H9 (cell line): ENCODE measurements around the gene SRGAP1. TPM values are rescaled to one million over a fixed set of nuclear protein-coding genes. Genes with fewer than 3 reads are reported as not detected.

Source experiments
- DNase-seq: peaks from one replicate; pipeline ENCODE4 v3.0.0-alpha.2; 2017
- H2AFZ ChIP-seq: one replicate; pipeline ENCODE4 v1.6.1; 2013; ENCODE audit warnings: mild to moderate bottlenecking, low read length, control low read depth, moderate library complexity
- H2AK5ac ChIP-seq: 2 replicates; pipeline ENCODE4 v1.6.1; 2013; ENCODE audit warnings: low read length, control low read depth, mixed read lengths; ENCODE audit not compliant: insufficient read length
- H2BK120ac ChIP-seq: one replicate; pipeline ENCODE4 v1.6.1; 2013; ENCODE audit warnings: low read depth, mild to moderate bottlenecking, low read length, control low read depth, inconsistent platforms; ENCODE audit not compliant: poor library complexity, severe bottlenecking
- H2BK12ac ChIP-seq: 2 replicates; pipeline ENCODE4 v1.6.1; 2013; ENCODE audit warnings: low read length, control low read depth, mixed read lengths, low read depth; ENCODE audit not compliant: insufficient read length
- H2BK15ac ChIP-seq: 2 replicates; pipeline ENCODE4 v1.6.1; 2013; ENCODE audit warnings: low read depth, low read length, control low read depth
- H2BK20ac ChIP-seq: one replicate; pipeline ENCODE4 v1.6.1; 2013; ENCODE audit warnings: low read depth, mild to moderate bottlenecking, low read length, control low read depth, inconsistent platforms; ENCODE audit not compliant: poor library complexity, severe bottlenecking
- H2BK5ac ChIP-seq: 2 replicates; pipeline ENCODE4 v1.6.1; 2013; ENCODE audit warnings: low read length, control low read depth, mixed read lengths; ENCODE audit not compliant: insufficient read length
- H3K14ac ChIP-seq: 2 replicates; pipeline ENCODE4 v1.6.1; 2013; ENCODE audit warnings: low read length, control low read depth; ENCODE audit not compliant: insufficient read depth
- H3K18ac ChIP-seq: 2 replicates; pipeline ENCODE4 v1.6.1; 2013; ENCODE audit warnings: low read depth, mild to moderate bottlenecking, mixed read lengths, low read length, control low read depth; ENCODE audit not compliant: insufficient read length
- H3K23ac ChIP-seq: 2 replicates; pipeline ENCODE4 v1.6.1; 2013; ENCODE audit warnings: low read length, control low read depth, mixed read lengths, low read depth; ENCODE audit not compliant: insufficient read length
- H3K23me2 ChIP-seq: 2 replicates; pipeline ENCODE4 v1.6.1; 2013; ENCODE audit warnings: low read depth, mild to moderate bottlenecking, mixed read lengths, low read length, control low read depth; ENCODE audit not compliant: insufficient read length, poor library complexity, severe bottlenecking
- H3K27ac ChIP-seq: 2 replicates; pipeline ENCODE4 v1.5.1; 2013; ENCODE audit warnings: low read length, control low read depth, mixed read lengths, low read depth; ENCODE audit not compliant: insufficient read length
- H3K27me3 ChIP-seq: 2 replicates; pipeline ENCODE4 v1.6.1; 2013; ENCODE audit warnings: low read length, control low read depth, inconsistent platforms; ENCODE audit not compliant: insufficient read depth
- H3K4ac ChIP-seq: 2 replicates; pipeline ENCODE4 v1.6.1; 2013; ENCODE audit warnings: low read depth, mild to moderate bottlenecking, control low read depth, inconsistent platforms, low read length, moderate library complexity
- H3K4me1 ChIP-seq: 2 replicates; pipeline ENCODE4 v1.6.1; 2013; ENCODE audit warnings: low read length, control low read depth, inconsistent platforms; ENCODE audit not compliant: insufficient read depth
- H3K4me2 ChIP-seq: 2 replicates; pipeline ENCODE4 v1.6.1; 2013; ENCODE audit warnings: low read length, control low read depth, mixed read lengths; ENCODE audit not compliant: insufficient read length, insufficient read depth
- H3K56ac ChIP-seq: 2 replicates; pipeline ENCODE4 v1.6.1; 2013; ENCODE audit warnings: low read depth, mild to moderate bottlenecking, mixed read lengths, low read length, control low read depth; ENCODE audit not compliant: insufficient read length
- H3K79me1 ChIP-seq: 2 replicates; pipeline ENCODE4 v1.6.1; 2013; ENCODE audit warnings: low read depth, mild to moderate bottlenecking, moderate library complexity, low read length, control low read depth, inconsistent platforms; ENCODE audit not compliant: insufficient read depth, poor library complexity, severe bottlenecking
- H3K79me2 ChIP-seq: 2 replicates; pipeline ENCODE4 v1.6.1; 2013; ENCODE audit warnings: low read length, control low read depth, inconsistent platforms; ENCODE audit not compliant: insufficient read depth
- H3K9ac ChIP-seq: 2 replicates; pipeline ENCODE4 v1.6.1; 2013; ENCODE audit warnings: low read length, control low read depth, mixed read lengths; ENCODE audit not compliant: insufficient read length; ENCODE audit errors: extremely low read depth
- H3K9me3 ChIP-seq: one replicate; pipeline ENCODE4 v1.6.1; 2013; ENCODE audit warnings: low read depth, low read length, inconsistent platforms; ENCODE audit not compliant: control insufficient read depth
- H3T11ph ChIP-seq: one replicate; pipeline ENCODE4 v1.6.1; 2013; ENCODE audit warnings: mild to moderate bottlenecking, low read length, control low read depth, inconsistent platforms
- H4K20me1 ChIP-seq: one replicate; pipeline ENCODE4 v1.6.1; 2013; ENCODE audit not compliant: control insufficient read depth, insufficient read length, insufficient read depth
- H4K5ac ChIP-seq: 2 replicates; pipeline ENCODE4 v1.6.1; 2013; ENCODE audit warnings: low read depth, mild to moderate bottlenecking, mixed read lengths, low read length, control low read depth; ENCODE audit not compliant: insufficient read length
- H4K8ac ChIP-seq: replicated peaks from 2 replicates; pipeline ENCODE4 v1.6.1; 2013; ENCODE audit warnings: low read length, control low read depth, mixed read lengths, low read depth; ENCODE audit not compliant: insufficient read length
- H4K91ac ChIP-seq: 2 replicates; pipeline ENCODE4 v1.6.1; 2013; ENCODE audit warnings: low read depth, mild to moderate bottlenecking, moderate library complexity, mixed read lengths, low read length, control low read depth; ENCODE audit not compliant: insufficient read length
- H3K27ac Mint-ChIP-seq, 3 experiments: 2 replicates in 2 of 3; 3 replicates in 1 of 3; pipeline ENCODE4 v1.8.0; 2020 to 2021; ENCODE audit warnings: mixed read lengths in 3 of 3, mild to moderate bottlenecking in 1 of 3, moderate library complexity in 1 of 3
- H3K27me3 Mint-ChIP-seq: 2 replicates; pipeline ENCODE4 v1.8.0; 2021; ENCODE audit warnings: low read depth, mild to moderate bottlenecking, moderate library complexity, mixed read lengths
- H3K36me3 Mint-ChIP-seq, 3 experiments: 2 replicates in 2 of 3; 3 replicates in 1 of 3; pipeline ENCODE4 v1.8.0; 2020 to 2021; ENCODE audit warnings: low read depth in 3 of 3, mixed read lengths in 3 of 3; ENCODE audit not compliant: insufficient read depth in 1 of 3
- H3K4me1 Mint-ChIP-seq, 2 experiments: 2 replicates each; pipeline ENCODE4 v1.8.0; 2020; ENCODE audit warnings: mixed read lengths in 2 of 2
- H3K4me3 Mint-ChIP-seq, 2 experiments: 2 replicates in 1 of 2; 3 replicates in 1 of 2; pipeline ENCODE4 v1.8.0; 2020 to 2021; ENCODE audit warnings: mild to moderate bottlenecking in 2 of 2, mixed read lengths in 2 of 2, moderate library complexity in 1 of 2
- H3K9me3 Mint-ChIP-seq, 2 experiments: 2 replicates in 1 of 2; 3 replicates in 1 of 2; pipeline ENCODE4 v1.8.0; 2020; ENCODE audit warnings: mild to moderate bottlenecking in 2 of 2, mixed read lengths in 2 of 2, moderate library complexity in 1 of 2
- WGBS: extraction: QIAGEN DNeasy Blood & Tissue Kit; methylation state at CpG from one replicate; pipeline ENCODE4 v1.1.7; 2013; ENCODE audit warnings: missing lambda C conversion rate, low lambda C conversion rate, mixed read lengths; ENCODE audit not compliant: insufficient read length; ENCODE audit errors: extremely low coverage; 5-methylcytosine and 5-hydroxymethylcytosine counted together
- total RNA-seq: library from RNA; stranded (reverse); gene quantifications from 2 replicates; pipeline ENCODE4 v1.2.1, GENCODE V29; 2021
- TF ChIP-seq, protein P1 (sequence below): fragments of 200-600 bp; sonication (generic); conservative IDR thresholded peaks from 3 replicates; pipeline ENCODE4 v1.8.0; 2021; ENCODE audit warnings: antibody characterized with exemption, mild to moderate bottlenecking

Gene SRGAP1
- total RNA-seq, 1 experiment from 2014 or later: 4.8 TPM

DNA sequence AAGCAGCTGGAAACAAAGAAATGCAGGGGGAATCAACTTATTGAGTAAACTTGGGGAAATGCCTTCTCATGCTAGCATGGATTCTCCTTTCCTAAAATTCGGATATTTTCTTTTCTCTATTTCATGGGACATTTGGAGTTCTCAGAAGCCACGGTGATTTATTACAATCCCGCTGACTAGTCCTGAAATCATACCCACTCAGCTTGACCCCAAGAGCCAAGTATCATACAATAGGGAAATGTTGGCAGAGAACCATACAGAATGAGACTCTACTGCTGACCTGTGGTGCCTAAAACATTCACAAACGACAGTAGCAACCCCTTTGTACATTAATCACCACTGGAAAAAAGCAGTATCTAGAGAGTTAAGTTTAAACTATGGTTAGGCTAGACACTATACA is 265.2 kb downstream of the SRGAP1 start:
- no peak overlapping the region for H2BK15ac ChIP-seq
- TF ChIP-seq, protein P1, sequence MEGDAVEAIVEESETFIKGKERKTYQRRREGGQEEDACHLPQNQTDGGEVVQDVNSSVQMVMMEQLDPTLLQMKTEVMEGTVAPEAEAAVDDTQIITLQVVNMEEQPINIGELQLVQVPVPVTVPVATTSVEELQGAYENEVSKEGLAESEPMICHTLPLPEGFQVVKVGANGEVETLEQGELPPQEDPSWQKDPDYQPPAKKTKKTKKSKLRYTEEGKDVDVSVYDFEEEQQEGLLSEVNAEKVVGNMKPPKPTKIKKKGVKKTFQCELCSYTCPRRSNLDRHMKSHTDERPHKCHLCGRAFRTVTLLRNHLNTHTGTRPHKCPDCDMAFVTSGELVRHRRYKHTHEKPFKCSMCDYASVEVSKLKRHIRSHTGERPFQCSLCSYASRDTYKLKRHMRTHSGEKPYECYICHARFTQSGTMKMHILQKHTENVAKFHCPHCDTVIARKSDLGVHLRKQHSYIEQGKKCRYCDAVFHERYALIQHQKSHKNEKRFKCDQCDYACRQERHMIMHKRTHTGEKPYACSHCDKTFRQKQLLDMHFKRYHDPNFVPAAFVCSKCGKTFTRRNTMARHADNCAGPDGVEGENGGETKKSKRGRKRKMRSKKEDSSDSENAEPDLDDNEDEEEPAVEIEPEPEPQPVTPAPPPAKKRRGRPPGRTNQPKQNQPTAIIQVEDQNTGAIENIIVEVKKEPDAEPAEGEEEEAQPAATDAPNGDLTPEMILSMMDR: no peak
- no peak overlapping the region for H2BK12ac ChIP-seq
- no peaks in the 10 kb centered on the region for H3K23me2 ChIP-seq
- no peak overlapping the region for H3K56ac ChIP-seq
- H4K8ac ChIP-seq: no peak overlapping the region
- H2BK5ac ChIP-seq: no peak overlapping the region
- H4K5ac ChIP-seq: no peak overlapping the region
- no peaks in the 10 kb centered on the region for H3K79me1 ChIP-seq
- no peaks in the 10 kb centered on the region for H3K4me1 ChIP-seq
- H3K4me2 ChIP-seq: no peak overlapping the region
- H2AFZ ChIP-seq: no peak overlapping the region
- no peak overlapping the region for H4K91ac ChIP-seq
- no peak overlapping the region for H3K18ac ChIP-seq
- H3K23ac ChIP-seq: no peak overlapping the region
- no peak overlapping the region for H3K4ac ChIP-seq
- no peaks in the 10 kb centered on the region for H3K79me2 ChIP-seq
- Mint-ChIP-seq H3K9me3 (no peaks in the 10 kb centered on the region), H3K4me3 (no peak overlapping the region), H3K4me1 (no peaks in the 10 kb centered on the region), H3K27me3 (no peaks in the 10 kb centered on the region), H3K27ac (no peak overlapping the region), H3K36me3 (no peaks in the 10 kb centered on the region; a peak in 4 of 7 replicates)
- no peak for DNase-seq
- no CpG with 5 or more reads among the region's 4 CpGs for WGBS
- H2AK5ac ChIP-seq: no peak overlapping the region
- no peak overlapping the region for H3K14ac ChIP-seq
- H3K27me3 ChIP-seq: no peaks in the 10 kb centered on the region
- no peaks in the 10 kb centered on the region for H3K9me3 ChIP-seq
- no peak overlapping the region for H2BK120ac ChIP-seq
- H3K27ac ChIP-seq: no peak overlapping the region
- H2BK20ac ChIP-seq: no peak overlapping the region
- H4K20me1 ChIP-seq: no peaks in the 10 kb centered on the region
- no peak overlapping the region for H3K9ac ChIP-seq
- H3T11ph ChIP-seq: no peak overlapping the region
